CD4-positive, alpha-beta T cell treated with Interleukin-4 for 1 hour (primary cell): ENCODE results near the gene RPL13.

Experiments used
- DNase-seq, 2 donors: peaks; one replicate each; pipeline ENCODE4 v3.0.0-alpha.2; 2020 to 2022

The RPL13 gene

DNA sequence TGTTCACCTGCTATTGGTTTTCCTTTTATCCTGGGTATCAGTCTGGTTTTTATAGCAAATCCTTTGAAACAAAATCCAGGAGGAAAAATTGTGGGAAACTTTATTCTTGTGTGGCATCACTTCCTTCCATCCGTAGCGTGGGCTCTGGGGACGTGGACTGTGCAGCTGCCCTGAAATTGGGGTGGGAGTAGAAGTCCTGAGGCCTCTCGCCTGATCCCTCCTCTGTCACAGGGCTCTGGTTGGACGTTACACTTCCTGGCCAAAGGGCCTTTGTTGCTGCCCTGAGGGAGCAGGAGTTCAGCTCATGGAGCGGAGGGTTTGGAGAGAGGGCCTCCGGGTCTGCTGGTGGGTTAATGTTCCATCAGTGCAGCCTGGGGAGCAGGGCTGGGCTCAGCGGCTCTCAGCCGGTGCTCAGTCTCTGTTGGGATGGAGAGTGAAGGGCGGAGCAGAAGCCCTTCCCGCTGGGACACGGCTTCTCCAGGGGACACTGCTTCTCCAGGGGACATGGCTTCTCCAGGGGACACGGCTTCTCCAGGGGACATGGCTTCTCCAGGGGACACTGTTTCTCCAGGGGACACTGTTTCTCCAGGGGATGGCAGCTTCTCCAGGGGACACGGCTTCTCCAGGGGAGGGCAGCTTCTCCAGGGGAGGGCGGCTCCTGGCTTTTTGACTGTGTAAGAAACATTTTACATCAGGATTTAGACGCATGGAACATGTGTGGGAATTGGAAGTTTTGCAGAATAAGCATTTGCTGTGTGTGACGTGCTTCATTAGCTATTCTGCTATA lies 15.2 kb upstream of the RPL13 start:
- DNase-seq, result no peak

DNA sequence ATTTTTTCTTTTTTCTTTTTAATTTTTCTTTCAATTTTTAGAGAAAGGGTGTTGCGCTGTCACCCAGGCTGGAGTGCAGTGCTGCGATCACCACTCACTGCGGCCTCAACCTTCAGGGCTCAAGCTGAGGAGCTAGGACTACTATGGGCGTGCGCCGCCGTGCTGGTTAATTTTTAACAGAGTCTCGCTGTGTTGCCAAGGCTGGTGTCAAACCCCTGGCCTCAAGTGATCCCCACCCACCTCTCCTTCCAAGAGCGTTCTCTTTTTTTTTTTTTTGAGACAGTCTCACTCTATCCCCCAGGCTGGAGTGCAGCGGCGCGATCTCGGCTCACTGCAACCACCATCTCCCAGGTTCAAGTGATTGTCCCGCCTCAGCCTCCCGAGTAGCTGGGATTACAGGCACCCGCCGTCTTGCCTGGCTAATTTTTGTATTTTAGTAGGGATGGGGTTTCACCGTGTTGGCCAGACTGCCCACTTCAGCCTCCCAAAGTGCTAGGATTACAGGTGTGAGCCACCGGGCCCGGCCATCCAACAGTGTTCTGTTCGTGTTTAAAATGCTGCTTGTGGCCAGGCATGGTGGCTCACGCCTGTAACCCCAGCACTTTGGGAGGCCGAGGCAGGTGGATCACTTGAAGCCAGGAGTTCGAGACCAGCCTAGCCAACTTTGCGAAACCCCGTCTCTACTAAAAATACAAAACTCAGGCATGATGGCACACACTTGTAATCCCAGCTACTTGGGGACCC lies 14.5 kb upstream of the RPL13 start:
- DNase-seq, result no peak

DNA sequence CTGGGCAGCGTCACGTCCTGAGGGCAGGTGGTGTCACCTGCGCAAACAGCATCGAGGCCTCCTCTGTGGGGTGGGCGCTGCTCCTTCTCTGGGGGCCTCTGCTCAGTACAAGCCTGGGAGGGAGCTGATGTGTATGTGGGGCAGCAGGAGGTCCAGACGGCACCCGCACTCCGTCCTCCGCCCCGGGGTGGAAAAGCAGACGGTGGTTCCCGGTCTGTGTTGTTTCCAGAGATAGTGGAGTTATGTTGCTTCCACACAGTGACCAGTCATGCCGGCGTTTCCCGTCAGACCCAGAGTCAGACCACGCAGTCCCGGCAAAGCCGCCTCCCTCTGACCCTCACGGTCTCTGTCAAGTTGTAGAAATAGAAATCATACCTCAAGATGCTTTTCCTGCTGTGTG lies 13.7 kb upstream of the RPL13 start:
- no peak for DNase-seq

DNA sequence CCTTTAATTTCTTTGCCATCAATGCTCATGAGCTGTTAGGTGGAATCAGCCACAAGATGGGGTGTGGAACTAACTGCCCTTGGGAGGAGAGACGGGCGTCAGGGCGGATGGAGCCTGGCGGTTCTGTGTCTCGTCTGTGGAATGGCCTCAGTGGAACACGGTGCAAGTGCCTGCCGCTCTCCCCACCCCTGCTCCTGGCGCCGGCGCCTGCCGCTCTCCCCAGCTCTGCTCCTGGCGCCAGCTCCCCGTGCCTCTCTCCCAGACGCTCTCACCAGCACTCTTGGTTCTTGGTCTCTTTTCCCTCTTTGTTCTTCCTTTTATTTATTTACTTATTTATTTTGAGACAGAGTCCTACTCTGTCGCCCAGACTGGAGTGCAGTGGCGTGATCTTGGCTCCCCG lies 13.2 kb upstream of the RPL13 start:
- DNase-seq, result no peak

DNA sequence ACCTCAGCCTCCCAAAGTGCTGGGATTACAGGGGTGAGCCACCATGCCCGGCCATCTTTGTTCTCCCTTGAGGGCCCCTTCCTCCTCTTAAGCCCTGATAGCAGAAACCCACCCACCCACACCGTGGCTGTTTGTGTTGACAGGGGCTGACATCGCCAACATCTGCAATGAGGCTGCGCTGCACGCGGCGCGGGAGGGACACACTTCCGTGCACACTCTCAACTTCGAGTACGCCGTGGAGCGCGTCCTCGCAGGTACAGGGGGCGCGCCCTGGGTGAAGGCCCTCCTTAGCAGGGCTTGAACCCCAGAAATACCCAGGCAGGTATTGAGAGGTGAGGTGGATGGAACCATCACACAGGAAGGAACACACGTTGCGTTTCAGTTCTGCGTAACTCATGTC lies 12.6 kb upstream of the RPL13 start:
- DNase-seq, result no peak

DNA sequence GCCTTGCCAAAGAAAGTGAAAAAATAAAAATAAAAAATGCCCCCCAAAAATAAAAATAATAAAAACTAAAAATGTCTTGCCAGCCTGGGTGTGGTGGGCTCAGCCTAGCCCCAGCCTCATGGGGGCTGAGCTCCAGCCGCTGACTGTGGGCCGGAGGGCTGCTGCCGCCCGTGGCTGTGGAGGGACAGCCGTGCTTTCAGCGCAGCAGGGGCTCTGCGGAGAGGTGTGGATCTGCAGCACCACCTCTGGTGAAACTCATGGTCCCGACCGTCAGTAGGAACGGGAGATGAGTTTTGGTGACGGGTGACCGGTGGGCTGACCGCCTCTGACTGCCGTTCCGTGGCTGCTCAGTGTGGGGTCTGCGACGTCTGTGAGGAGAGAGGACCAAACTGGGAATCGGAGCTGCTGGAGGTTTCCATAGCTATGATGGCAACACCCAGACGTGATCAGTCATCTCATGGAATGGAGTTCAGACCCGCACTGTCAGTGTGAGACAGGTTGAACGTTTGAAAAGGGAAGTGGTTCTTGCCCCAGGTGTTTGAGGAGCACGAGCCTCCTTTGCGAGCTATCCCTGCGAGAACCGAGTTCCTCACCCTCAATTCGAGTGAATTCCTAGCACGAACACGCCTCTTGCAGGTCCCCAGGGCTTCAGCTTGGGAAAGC lies 12.0 kb upstream of the RPL13 start:
- DNase-seq, result no peak

DNA sequence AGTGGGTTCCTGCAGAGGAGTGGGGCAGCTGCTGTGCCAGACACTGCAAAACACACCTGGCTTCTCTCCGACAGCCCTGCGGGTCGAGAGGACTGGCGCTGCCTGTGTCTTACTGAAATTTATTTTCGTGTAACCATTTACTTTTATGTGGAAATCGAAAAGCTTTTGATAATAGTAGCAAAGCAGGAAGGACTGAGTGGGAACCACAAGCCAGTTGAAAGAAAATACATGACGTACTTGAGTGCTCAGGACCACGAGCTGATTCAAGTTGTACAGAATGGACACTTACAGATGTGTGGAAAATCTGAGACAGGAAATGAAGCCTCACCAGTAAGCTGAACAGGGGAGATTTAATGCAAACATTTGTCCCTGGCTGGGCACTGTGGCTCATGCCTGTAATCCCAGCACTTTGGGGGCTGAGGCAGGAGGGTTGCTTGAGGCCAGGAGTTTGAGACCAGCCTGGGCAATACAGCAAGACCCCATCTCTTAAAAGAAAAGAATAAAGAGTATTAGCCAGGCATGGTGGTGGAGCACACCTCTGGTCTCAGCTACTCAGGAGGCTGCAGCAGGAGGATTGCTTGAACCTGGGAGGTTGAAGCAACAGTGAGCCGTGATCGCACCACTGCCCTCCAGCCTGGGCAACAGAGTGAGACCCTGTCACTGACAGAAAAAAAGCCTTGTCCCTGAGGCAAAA lies 11.3 kb upstream of the RPL13 start:
- peak; percentile 20 to 43 for DNase-seq

DNA sequence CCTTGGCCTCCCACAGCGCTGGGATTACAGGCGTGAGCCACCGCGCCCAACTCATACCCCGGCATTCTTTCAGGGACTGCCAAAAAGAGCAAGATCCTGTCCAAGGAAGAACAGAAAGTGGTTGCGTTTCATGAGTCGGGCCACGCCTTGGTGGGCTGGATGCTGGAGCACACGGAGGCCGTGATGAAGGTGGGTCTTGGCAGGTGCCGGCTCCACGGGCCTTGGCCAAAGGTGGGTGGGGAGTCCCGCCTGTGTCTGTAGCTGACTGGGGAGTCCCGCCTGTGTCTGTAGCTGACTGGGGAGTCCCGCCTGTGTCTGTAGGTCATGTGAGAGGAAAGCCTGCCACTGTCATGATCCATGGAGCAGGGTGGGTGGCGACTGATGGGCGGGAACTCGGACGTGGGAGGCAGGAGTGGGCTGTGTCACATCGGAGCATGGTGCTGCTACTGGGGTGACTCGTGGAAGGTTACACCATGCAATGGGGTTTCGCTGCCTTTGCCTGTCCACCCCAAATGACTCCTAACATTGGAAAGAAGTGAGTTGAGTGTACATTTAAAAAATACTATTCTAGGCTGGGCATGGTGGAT lies 10.0 kb upstream of the RPL13 start:
- no peak for DNase-seq

DNA sequence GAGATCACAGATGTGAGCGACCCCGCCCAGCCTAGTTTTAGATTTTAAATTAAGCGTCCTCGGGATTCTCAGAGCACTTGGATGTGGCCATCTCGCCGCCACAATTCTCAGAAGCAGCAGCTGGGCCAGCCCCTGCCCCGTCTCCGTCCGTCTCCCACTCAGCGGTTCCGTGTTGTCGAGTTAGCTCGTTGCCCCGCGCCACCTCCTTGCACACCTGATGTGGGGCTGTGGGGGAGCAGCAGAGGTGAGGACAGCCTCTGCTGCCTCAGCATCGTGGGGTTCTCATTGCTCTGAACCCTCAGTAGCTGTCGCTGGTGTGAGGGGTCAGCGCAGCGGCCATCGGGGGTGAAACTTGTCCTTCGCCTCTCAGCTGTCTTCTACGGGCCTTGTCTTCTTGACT lies 8.2 kb upstream of the RPL13 start:
- no peak for DNase-seq

DNA sequence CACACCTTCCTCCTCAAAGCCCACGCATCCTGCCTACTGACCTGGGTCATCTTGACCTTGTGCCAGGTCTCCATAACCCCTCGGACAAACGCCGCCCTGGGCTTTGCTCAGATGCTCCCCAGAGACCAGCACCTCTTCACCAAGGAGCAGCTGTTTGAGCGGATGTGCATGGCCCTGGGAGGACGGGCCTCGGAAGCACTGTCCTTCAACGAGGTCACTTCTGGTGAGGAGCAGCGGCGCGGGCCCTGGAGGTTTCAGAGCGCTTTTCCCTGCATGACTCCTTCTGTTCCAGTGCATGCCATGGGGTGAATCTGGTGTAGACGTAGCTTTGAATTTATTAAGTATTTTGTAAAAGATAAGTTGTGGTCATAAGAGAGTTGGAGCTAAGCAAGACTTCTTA lies 7.6 kb upstream of the RPL13 start:
- no peak for DNase-seq

DNA sequence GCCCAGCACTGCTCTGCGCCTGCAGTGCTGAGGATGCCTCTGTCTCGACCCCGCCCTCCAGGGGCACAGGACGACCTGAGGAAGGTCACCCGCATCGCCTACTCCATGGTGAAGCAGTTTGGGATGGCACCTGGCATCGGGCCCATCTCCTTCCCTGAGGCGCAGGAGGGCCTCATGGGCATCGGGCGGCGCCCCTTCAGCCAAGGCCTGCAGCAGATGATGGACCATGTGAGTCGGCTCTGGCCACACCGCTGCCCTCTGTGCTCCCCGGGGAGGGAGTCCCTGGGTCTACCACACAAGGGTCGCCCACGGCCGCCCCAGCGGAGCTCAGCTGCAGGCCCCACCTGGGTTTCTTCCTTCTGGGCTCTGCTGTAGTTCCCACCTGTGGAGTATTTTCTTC lies 6.7 kb upstream of the RPL13 start:
- no peak for DNase-seq

DNA sequence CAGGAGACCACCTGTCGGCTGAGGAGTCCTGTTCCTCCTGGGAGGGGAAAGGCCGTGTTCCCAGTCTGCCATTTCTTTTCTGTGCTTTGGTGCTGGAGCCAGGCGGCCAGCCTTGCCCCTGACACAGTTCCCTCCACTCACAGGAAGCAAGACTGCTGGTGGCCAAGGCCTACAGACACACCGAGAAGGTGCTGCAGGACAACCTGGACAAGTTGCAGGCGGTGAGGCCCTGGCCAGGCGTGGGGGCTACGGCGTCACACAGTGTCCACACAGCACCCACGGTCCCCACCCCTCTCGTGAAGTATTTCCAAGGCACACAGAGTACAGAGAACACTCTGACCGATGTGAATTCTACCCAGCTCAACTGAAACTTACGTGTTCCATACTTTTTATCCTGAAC lies 6.1 kb upstream of the RPL13 start:
- DNase-seq, result no peak

DNA sequence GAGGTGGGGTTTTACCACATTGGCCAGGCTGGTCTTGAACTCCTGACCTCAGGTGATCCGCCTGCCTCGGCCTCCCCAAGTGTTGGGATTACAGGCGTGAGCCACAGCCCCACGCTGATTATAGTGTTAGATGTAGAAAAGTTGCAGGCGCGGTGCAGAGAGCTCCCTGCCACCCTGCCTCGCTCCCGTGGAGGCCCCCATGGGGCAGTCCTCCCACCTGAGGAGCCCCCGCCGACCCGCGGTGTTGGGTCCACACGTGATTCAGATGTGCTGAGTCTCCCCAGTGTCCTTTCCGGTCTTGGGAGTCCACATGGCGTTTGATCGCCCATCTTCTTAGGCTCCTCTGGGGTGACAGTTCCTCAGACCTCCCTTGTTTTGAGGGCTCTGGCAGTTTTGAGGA lies 5.2 kb upstream of the RPL13 start:
- no peak for DNase-seq

DNA sequence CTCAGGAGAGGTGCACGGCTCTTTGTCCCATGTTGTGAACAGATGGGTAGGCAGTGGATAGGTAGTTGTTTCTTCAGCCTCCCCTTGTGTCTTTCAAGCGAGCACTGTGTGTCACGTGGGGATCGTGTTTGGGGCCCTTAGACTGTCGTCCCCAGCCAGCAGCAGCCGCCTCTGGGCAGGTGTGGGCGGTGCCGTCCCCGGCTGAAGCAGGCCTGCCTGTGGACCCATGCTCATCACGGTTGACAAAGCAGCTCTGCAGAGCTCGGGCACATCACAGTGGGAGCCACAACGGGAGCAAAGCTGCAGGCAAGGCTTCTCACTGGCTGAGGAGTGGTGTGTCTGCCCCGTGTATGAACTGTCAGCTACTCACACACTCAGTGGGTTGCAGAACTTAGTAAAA lies 4.7 kb upstream of the RPL13 start:
- no peak for DNase-seq

DNA sequence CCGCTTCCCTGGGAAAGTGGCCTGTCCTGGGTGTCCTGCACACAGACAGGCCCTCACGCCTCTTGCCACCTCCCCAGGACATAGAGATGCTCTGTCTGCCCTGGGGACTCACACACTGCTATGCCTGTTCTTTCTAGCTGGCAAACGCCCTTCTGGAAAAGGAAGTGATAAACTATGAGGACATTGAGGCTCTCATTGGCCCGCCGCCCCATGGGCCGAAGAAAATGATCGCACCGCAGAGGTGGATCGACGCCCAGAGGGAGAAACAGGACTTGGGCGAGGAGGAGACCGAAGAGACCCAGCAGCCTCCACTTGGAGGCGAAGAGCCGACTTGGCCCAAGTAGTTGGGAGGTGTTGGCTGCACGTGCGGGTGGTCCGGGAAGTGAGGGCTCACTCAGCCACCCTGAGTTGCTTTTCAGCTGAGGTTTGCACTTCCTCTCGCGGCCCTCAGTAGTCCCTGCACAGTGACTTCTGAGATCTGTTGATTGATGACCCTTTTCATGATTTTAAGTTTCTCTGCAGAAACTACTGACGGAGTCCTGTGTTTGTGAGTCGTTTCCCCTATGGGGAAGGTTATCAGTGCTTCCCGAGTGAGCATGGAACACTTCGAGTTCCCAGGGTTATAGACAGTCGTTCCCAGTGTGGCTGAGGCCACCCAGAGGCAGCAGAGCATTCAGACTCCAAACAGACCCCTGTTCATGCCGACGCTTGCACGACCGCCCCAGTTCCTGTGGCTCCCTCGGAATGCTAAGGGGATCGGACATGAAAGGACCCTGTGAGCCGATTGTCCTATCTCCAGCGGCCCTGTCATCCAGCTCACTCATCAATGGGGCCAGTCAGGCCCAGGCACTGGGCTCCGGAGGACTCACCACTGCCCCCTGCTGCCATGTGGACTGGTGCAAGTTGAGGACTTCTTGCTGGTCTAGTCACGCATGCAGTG lies 3.5 kb upstream of the RPL13 start:
- DNase-seq, result peak; percentile 79 to 82

DNA sequence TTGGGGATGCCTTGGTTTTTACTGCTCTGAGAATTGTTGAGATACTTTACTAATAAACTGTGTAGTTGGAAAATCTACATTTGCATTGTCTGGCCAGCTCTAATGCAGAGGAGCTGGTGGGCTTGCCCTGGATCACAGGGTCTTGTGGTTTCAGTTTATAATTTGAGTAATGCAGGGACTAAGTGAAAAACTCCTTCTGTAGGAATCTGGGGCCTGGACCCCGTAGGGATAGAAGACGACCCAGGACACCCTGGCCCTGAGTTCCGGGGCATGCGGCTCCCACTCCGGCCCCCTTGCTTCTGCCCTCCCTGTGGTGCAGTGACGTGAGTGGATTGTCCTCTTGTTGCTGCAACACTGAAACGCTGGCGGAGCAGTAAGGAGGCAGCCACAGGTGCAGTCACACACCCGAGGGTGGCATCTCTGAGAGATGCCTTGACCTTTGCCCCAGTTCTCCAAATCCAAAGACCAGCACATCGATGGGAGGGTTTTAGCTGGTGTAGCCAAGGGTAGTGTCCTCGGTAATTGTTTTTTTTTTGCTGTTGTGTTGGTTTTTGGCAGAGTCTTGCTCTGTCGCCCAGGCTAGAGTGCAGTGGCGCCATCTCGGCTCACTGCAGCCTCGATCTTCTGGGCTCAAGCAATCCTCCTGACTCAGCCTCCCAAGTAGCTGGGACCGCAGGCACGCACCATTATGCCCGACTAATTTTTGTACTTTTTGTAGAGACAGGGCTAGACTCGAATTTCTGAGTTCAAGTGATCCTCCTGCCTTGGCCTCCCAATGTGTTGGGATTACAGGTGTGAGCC lies 2.6 kb upstream of the RPL13 start:
- DNase-seq, result no peak

DNA sequence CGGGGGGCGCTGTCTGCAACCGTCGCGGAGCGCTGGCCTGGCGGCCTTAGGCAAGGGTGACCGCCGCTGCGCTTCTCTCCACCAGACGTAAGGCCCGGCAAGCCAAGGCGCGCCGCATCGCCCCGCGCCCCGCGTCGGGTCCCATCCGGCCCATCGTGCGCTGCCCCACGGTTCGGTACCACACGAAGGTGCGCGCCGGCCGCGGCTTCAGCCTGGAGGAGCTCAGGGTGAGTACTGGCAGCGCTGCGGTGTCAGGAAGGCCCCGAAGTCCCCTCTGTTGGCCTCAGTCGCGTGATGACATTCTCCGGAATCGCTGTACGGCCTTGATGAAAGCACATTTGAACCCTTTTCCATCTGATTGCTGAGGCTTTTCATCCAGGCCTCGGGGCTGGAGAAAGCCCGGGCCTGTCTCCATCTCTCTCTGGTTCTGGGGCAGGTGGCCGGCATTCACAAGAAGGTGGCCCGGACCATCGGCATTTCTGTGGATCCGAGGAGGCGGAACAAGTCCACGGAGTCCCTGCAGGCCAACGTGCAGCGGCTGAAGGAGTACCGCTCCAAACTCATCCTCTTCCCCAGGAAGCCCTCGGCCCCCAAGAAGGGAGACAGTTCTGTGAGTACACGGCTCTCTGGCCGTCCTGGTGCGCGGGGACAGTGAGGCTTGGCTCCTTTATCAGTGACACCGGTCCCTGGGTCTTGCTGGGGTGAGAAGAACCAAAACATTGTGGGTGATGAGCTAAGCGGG lies 831 bp downstream of the RPL13 start:
- peak in 1 of 2 donors; percentile 36 for DNase-seq

DNA sequence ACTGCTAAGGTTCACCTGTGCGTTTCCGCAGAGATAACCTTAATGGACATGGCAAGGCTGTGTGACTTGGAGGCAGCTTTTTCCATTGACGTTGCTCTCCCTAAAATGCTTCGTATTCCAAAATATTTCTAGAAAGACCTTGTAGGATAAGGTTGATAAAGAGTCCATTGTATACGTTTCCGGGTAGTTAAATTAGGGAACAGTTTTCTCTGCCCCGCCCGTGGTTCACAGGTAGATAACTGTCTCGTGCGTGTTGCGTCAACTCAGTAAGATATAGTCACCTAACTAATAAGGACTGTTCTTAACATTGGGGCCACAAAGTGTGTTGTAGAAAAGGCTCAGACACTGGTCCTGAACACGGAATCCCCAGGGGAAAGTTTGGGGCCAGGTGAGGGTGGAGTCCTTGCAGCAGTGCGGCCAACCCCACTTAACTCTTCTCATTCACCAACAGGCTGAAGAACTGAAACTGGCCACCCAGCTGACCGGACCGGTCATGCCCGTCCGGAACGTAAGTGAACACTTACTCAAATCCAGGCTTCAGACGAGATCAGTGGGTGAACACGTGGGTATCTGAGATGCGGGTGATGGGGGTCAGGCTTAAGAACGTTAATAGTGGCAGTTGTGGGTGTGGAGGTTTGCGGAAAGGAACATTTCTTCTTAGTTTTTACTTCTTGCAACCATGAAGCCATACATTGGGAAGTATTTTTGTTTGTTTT lies 1.6 kb downstream of the RPL13 start:
- DNase-seq, result no peak

DNA sequence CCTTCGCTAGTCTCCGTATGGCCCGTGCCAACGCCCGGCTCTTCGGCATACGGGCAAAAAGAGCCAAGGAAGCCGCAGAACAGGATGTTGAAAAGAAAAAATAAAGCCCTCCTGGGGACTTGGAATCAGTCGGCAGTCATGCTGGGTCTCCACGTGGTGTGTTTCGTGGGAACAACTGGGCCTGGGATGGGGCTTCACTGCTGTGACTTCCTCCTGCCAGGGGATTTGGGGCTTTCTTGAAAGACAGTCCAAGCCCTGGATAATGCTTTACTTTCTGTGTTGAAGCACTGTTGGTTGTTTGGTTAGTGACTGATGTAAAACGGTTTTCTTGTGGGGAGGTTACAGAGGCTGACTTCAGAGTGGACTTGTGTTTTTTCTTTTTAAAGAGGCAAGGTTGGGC lies 2.5 kb downstream of the RPL13 start:
- no peak for DNase-seq
